Measurements from ENCODE around the gene PDE1A. TPM values are rescaled to one million over a fixed set of nuclear protein-coding genes. Genes with fewer than 3 reads are reported as not detected.

Gene PDE1A
- total RNA-seq, 4 donors from 2014 or later = 72.3 to 101 (median 85.7) TPM

DNA sequence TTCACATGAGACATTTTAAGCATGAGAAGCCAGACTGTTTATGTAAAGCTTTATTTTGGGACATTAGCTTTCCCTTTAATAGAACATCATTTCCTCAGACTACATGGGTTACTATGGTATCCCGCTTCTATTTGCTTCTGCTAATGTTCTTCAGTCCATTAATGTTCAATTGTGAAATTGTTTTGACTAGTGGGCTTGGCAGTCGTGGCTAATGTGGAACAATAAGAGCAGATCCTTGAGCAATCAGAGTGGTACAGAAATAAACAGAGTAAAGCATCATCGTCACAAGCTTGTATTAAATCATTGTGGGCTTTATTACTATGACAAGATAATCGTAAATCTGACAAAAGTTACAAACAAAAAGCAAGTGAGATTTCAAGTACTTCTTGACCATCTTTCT is 60.2 kb downstream of the PDE1A start:
- no peak for TF ChIP-seq POLR2A (IDR thresholded peaks at IDR 0.05)
- TF ChIP-seq, protein P1, sequence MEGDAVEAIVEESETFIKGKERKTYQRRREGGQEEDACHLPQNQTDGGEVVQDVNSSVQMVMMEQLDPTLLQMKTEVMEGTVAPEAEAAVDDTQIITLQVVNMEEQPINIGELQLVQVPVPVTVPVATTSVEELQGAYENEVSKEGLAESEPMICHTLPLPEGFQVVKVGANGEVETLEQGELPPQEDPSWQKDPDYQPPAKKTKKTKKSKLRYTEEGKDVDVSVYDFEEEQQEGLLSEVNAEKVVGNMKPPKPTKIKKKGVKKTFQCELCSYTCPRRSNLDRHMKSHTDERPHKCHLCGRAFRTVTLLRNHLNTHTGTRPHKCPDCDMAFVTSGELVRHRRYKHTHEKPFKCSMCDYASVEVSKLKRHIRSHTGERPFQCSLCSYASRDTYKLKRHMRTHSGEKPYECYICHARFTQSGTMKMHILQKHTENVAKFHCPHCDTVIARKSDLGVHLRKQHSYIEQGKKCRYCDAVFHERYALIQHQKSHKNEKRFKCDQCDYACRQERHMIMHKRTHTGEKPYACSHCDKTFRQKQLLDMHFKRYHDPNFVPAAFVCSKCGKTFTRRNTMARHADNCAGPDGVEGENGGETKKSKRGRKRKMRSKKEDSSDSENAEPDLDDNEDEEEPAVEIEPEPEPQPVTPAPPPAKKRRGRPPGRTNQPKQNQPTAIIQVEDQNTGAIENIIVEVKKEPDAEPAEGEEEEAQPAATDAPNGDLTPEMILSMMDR (IDR thresholded peaks at IDR 0.05) = no peak
- 69 to 70% methylated on average over 4 of the region's 4 CpGs for WGBS, 2 donors
- Histone ChIP-seq H3K27ac (no peak overlapping the region), H3K9me3 (no peaks in the 10 kb centered on the region), H3K27me3 (no peaks in the 10 kb centered on the region), H3K4me3 (replicated peaks in 1 of 3) (no peak overlapping the region), H3K36me3 (no peaks in the 10 kb centered on the region), H3K4me1 (peaks cover 18 to 22% of the 10 kb centered on the region in 2 donors)
- no peak for DNase-seq
- intact Hi-C loops (cut with DNase I) = no loop called here

DNA sequence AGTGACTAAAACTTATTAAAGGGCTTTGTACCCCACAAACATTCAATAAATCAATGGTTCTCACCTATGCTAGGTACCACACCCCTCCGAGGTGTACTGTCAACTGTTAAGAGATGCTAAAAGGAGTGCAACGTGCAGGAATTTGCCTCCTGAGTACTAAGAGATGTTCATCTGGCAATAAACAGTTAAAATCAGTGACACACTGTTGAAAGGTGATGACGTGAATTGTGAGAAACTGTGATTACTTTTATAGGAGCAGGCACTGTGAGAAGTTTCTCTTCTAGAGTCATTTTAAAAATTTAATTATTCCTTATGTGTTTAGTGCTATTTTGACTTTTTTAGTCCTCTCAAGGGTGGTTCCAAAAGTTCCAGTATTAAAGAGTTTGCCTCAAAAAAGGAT is 61.0 kb downstream of the PDE1A start:
- H3K4me3 ChIP-seq (replicated peaks in 1 of 3) = no peak overlapping the region
- no peaks in the 10 kb centered on the region for H3K27me3 ChIP-seq
- no peak overlapping the region for H3K27ac ChIP-seq
- intact Hi-C loops (cut with DNase I) = no loop called here
- H3K9me3 ChIP-seq = no peaks in the 10 kb centered on the region
- H3K36me3 ChIP-seq = no peaks in the 10 kb centered on the region
- TF ChIP-seq, protein P1 (IDR thresholded peaks at IDR 0.05) = no peak
- no peak for TF ChIP-seq POLR2A (IDR thresholded peaks at IDR 0.05)
- H3K4me1 ChIP-seq = peaks cover 18 to 19% of the 10 kb centered on the region in 2 donors
- DNase-seq = no peak
- WGBS, 2 donors = 86 to 91% methylated on average over 3 of the region's 3 CpGs

- TF ChIP-seq, protein P1 (IDR thresholded peaks at IDR 0.05) = no peak
- no peak for TF ChIP-seq POLR2A (IDR thresholded peaks at IDR 0.05)
- Histone ChIP-seq H3K27me3 (no peaks in the 10 kb centered on the region), H3K27ac (no peak overlapping the region), H3K4me3 (replicated peaks in 1 of 3) (no peak overlapping the region), H3K36me3 (no peaks in the 10 kb centered on the region), H3K4me1 (peaks cover 23 to 29% of the 10 kb centered on the region in 2 donors), H3K9me3 (no peaks in the 10 kb centered on the region)
- DNase-seq = no peak
- intact Hi-C loops (cut with DNase I) = no loop called here
- 79 to 89% methylated on average over 1 of the region's 1 CpG for WGBS, 2 donors
These were observed 65.4 kb downstream of the PDE1A start for GRCh38 chr2:182361477-182361876.

DNA sequence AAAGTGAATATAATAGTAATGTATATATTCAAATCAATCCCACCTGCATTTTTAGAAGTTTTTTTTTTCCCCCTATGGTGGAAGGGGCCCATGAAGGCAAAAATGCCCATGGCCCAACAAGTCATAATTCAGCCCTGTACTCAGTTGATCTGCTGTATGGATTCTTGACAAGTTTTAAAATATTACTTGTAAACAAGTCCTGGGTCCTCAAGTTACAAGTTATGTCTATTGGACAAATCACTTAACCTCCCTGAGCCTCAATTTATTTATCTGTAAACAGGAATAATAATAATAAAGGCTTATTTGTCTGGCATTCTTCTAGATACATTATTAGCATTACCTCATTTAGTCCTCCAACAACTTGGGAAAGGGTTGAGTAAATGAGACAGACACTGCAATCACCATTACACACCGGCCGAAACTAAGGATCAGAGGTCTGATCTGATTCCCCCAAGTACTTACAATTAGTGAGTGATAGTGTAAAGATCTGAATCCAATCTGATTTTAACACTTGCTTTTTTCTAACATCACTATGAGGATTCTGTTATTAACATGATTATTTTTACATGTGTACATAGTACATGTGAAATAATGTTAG is 66.1 kb downstream of the PDE1A start:
- intact Hi-C loops (cut with DNase I) = no loop called here
- peak overlapping the region in 1 of 3 donors; percentile 52 for H3K27ac ChIP-seq
- 91 to 92% methylated on average over 2 of the region's 2 CpGs for WGBS, 2 donors

More for the DNA sequence above, 66.1 kb downstream of the PDE1A start:
- TF ChIP-seq, protein P1 (IDR thresholded peaks at IDR 0.05) = no peak
- no peak for TF ChIP-seq POLR2A (IDR thresholded peaks at IDR 0.05)
- no peaks in the 10 kb centered on the region for H3K36me3 ChIP-seq
- no peak for DNase-seq
- H3K27me3 ChIP-seq = no peaks in the 10 kb centered on the region
- H3K9me3 ChIP-seq = no peaks in the 10 kb centered on the region
- peaks cover 23 to 29% of the 10 kb centered on the region in 2 donors for H3K4me1 ChIP-seq
- H3K4me3 ChIP-seq (replicated peaks in 1 of 3) = no peak overlapping the region

Measured in thyroid gland (tissue), 4 donors.